ENCODE results near the gene CSNK2B. TPM values are rescaled to one million over a fixed set of nuclear protein-coding genes. Genes with fewer than 3 reads are reported as not detected.

Gene CSNK2B
- total RNA-seq, 1 experiment from 2014 or later: 221 TPM

- no peaks in the 10 kb centered on the region for H3K9me3 Mint-ChIP-seq (ENCODE audit: unreplicated experiment)
- peaks cover 73% of the 10 kb centered on the region for H3K36me3 Mint-ChIP-seq (ENCODE audit: insufficient read depth, unreplicated experiment)
- intact Hi-C loops (cut with micrococcal nuclease; ENCODE audit: unreplicated experiment): no loop called here
These were observed 6.8 kb upstream of the CSNK2B start for GRCh38 chr6:31658983-31659648.

DNA sequence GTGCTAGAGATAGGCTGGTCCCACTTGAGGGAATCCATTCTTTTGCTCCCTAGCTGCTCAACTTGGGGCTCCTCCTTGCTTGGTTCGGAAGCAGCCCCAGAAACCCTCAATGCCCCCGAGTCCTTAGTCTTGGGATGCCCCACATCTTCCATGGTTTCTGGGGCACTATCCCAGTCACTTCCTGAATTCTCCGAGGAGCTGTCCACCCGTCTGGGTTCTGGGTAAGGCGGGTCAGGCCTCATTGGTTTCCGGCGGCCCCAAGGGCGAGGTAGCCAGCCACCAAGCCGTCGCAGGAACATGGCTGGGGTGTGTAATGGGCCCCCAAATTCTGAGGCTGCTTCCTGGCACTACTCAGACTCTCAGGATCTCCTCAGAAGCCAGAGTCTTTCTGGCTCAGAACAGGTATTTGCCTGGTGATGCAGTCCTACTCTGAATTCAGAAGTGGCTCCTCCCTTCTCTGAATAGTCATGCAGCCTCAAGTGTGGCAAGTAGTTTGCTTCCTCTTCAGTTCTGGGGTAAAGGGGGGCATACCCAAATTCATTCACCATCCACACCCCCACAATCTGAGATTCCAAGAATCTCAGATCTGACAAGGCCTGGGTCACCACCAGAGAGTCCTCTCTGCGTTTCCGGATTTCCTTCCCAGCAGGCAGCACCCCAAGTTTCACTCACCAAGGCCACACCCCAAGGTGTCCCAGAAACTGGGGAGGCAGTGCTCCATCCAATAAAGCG is 6.1 kb upstream of the CSNK2B start:
- peak overlapping the region; percentile 53 for H3K4me3 ChIP-seq (ENCODE audit: low read depth, low read length)
- peak overlapping the region; percentile 88 for H3K4me3 Mint-ChIP-seq (ENCODE audit: unreplicated experiment)
- BruUV-seq (replicated peaks): TSS peak; percentile 2
- H3K4me1 ChIP-seq: peaks cover 39% of the 10 kb centered on the region
- H3K36me3 ChIP-seq (ENCODE audit: control insufficient read depth, insufficient read depth, low read length): peaks cover 9% of the 10 kb centered on the region
- no peak for TF ChIP-seq CTCF (IDR thresholded peaks at IDR 0.05; ENCODE audit: insufficient read depth in 1 of 2, low read depth in 1 of 2, low read length in 1 of 2, severe bottlenecking in 1 of 2, unreplicated experiment in 1 of 2)
- H3K27me3 Mint-ChIP-seq (ENCODE audit: insufficient read depth, unreplicated experiment): no peaks in the 10 kb centered on the region
- POLR2A ChIA-PET: interaction anchor here (0.5 to 2.4 kb wide), 10 partner anchors 11 to 203 kb away, joined by 3 to 14 read pairs (median 4); partner anchors contain the start of genes DDX39B, HSPA1A, HSPA1L and MSH5
- H3K27me3 ChIP-seq (replicated peaks; ENCODE audit: control insufficient read depth, insufficient read depth, low read length): no peaks in the 10 kb centered on the region
- intact Hi-C loops (cut with micrococcal nuclease; ENCODE audit: unreplicated experiment): loop anchor here (1.0 kb wide), 1 partner anchor 8 kb away; the partner anchor contains the start of gene BAG6
- peaks cover 78% of the 10 kb centered on the region for H3K36me3 Mint-ChIP-seq (ENCODE audit: insufficient read depth, unreplicated experiment)
- CTCF ChIA-PET: interaction anchor here (0.6 to 1.3 kb wide), 4 partner anchors 8 to 165 kb away, joined by 3 to 6 read pairs (median 4); partner anchors contain the start of gene BAG6
- no peak for DNase-seq
- H3K9me3 ChIP-seq: no peaks in the 10 kb centered on the region
- no peaks in the 10 kb centered on the region for H3K9me3 Mint-ChIP-seq (ENCODE audit: unreplicated experiment)
- peaks cover 53% of the 10 kb centered on the region for H3K4me1 Mint-ChIP-seq (ENCODE audit: low read depth, unreplicated experiment)
- peak overlapping the region; percentile 89 for H3K27ac Mint-ChIP-seq (ENCODE audit: unreplicated experiment)

More at GRCh38 chr6:31658983-31659648, 6.8 kb upstream of the CSNK2B start:
- Histone ChIP-seq H3K9me3 (no peaks in the 10 kb centered on the region), H3K36me3 (ENCODE audit: control insufficient read depth, insufficient read depth, low read length) (peaks cover 9% of the 10 kb centered on the region), H3K4me3 (ENCODE audit: low read depth, low read length) (peak overlapping the region; percentile 53), H3K4me1 (peaks cover 44% of the 10 kb centered on the region), H3K27me3 (replicated peaks; ENCODE audit: control insufficient read depth, insufficient read depth, low read length) (no peaks in the 10 kb centered on the region)
- Mint-ChIP-seq H3K4me1 (ENCODE audit: low read depth, unreplicated experiment) (peaks cover 47% of the 10 kb centered on the region), H3K27me3 (ENCODE audit: insufficient read depth, unreplicated experiment) (no peaks in the 10 kb centered on the region), H3K27ac (ENCODE audit: unreplicated experiment) (peak overlapping the region; percentile 89), H3K4me3 (ENCODE audit: unreplicated experiment) (peak overlapping the region; percentile 88)
- ChIA-PET CTCF (interaction anchor here (0.7 kb wide), 1 partner anchor 77 kb away, joined by 4 read pairs; the partner anchor contains the start of gene CLIC1), POLR2A (interaction anchor here (1.0 to 2.4 kb wide), 2 partner anchors 31 to 156 kb away, joined by 4 to 5 read pairs; partner anchors contain the start of genes HSPA1A and HSPA1L)
- no peak for DNase-seq
- BruUV-seq (replicated peaks): no TSS peak
- no peak for TF ChIP-seq CTCF (IDR thresholded peaks at IDR 0.05; ENCODE audit: insufficient read depth in 1 of 2, low read depth in 1 of 2, low read length in 1 of 2, severe bottlenecking in 1 of 2, unreplicated experiment in 1 of 2)

Measured in Caco-2 (cell line).